Measurements from ENCODE around the gene MAST2.

DNA sequence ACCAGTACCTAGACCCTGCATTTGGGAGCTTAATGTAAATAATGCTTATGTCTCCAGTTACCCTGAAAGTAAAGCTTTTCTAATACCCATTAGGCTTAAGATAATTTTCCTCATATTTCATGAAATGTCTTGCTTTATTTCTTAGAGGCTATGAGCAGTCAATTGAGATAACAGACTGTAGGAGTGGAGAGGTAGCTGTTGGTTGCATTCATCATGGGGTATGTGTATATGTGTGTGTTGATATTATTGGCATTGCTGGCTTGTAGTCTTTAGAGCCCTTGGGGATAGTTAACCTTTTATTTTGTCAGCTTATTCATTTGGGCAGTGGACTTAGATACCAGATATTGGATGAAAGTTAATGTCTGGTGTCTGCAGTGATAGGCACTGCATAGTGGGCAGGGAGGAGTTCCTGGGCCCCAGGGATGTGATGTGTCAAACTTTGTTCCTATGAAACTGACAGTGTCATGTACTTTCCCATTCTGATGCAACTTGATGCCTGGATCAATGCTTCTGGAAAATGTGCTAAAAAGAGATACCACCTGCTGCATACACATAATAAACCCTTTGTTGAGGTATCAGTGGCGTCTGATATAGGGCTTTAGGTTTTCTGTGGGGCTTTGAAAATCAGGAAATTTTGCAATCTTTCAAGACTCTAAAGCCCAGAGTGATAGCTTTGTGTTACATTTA, 83.9 kb downstream of the MAST2 start:
- TF ChIP-seq POLR2A (IDR thresholded peaks at IDR 0.05; ENCODE audit: low read depth): no peak
- TF ChIP-seq, protein P1, sequence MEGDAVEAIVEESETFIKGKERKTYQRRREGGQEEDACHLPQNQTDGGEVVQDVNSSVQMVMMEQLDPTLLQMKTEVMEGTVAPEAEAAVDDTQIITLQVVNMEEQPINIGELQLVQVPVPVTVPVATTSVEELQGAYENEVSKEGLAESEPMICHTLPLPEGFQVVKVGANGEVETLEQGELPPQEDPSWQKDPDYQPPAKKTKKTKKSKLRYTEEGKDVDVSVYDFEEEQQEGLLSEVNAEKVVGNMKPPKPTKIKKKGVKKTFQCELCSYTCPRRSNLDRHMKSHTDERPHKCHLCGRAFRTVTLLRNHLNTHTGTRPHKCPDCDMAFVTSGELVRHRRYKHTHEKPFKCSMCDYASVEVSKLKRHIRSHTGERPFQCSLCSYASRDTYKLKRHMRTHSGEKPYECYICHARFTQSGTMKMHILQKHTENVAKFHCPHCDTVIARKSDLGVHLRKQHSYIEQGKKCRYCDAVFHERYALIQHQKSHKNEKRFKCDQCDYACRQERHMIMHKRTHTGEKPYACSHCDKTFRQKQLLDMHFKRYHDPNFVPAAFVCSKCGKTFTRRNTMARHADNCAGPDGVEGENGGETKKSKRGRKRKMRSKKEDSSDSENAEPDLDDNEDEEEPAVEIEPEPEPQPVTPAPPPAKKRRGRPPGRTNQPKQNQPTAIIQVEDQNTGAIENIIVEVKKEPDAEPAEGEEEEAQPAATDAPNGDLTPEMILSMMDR (IDR thresholded peaks at IDR 0.05): no peak
- no peak for TF ChIP-seq POLR2AphosphoS5 (IDR thresholded peaks at IDR 0.05)

Data from esophagus muscularis mucosa (tissue), 3 donors.